Measurements from ENCODE around the gene AGPAT3. TPM values are rescaled to one million over a fixed set of nuclear protein-coding genes. Genes with fewer than 3 reads are reported as not detected.

AGPAT3 gene
- total and polyA plus RNA-seq, 10 of the 15 experiments (the other 5 are each of a cell fraction or from before 2014, with no cell fraction given), result 1.2 to 110 (median 30.8) TPM

GRCh38 chr21:43911015-43911934 lies 46.3 kb downstream of the AGPAT3 start:
- CTCF ChIA-PET, result no interaction called here

More at GRCh38 chr21:43911015-43911934, 46.3 kb downstream of the AGPAT3 start:
- ChIA-PET SMC1A (ENCODE audit: uncharacterized antibody, unreplicated experiment) (no interaction called here), RAD21 (ENCODE audit: unreplicated experiment) (no interaction called here), POLR2A (no interaction called here)
- Histone ChIP-seq H4K20me1 (ENCODE audit: control insufficient read depth, insufficient read depth) (no peaks in the 10 kb centered on the region), H3K4me3 (no peak overlapping the region), H3K4me1 (ENCODE audit: control insufficient read depth, insufficient read depth, low read length) (peaks cover 5% of the 10 kb centered on the region; the same call in 1 of the 2 replicates), H3K9me3 (replicated peaks; ENCODE audit: control insufficient read depth, insufficient read depth, low read length) (peaks cover 9% of the 10 kb centered on the region), H3K27me3 (replicated peaks in 1 of 2; ENCODE audit: control insufficient read depth in 2 of 2, insufficient read depth in 2 of 2, low read length in 1 of 2) (no peaks in the 10 kb centered on the region), H3K4me2 (ENCODE audit: control insufficient read depth, insufficient read depth) (no peak overlapping the region), H3K79me2 (ENCODE audit: control insufficient read depth, insufficient read depth, low read length) (peaks cover 31% of the 10 kb centered on the region), H3K9ac (ENCODE audit: control insufficient read depth, insufficient read depth, low read length) (no peak overlapping the region), H2AFZ (ENCODE audit: control insufficient read depth, low read depth, low read length) (no peak overlapping the region), H3K27ac (ENCODE audit: control insufficient read depth, insufficient read depth) (no peak overlapping the region), H3K36me3 (ENCODE audit: control insufficient read depth in 2 of 2, insufficient read depth in 2 of 2, low read length in 1 of 2) (peaks cover 8 to 11% of the 10 kb centered on the region in 2 experiments)
- TF ChIP-seq ZNF687 (IDR thresholded peaks at IDR 0.05), result no peak
- TF ChIP-seq KLF5 (IDR thresholded peaks at IDR 0.05; ENCODE audit: partially characterized antibody), result no peak
- BruUV-seq (replicated peaks), result no TSS peak
- ATAC-seq (no peak), DNase-seq (ENCODE audit: low read depth, low spot score) (no peak), FAIRE-seq (no peak)
- WGBS (ENCODE audit: insufficient coverage, insufficient replicate concordance, low lambda C conversion rate, missing lambda C conversion rate), result 94% methylated on average over 21 of the region's 21 CpGs
- in situ Hi-C loops (cut with MboI), result no loop called here
- intact Hi-C loops (cut with micrococcal nuclease; ENCODE audit: unreplicated experiment), result no loop called here
